NCI-H2196 (cell line): Measurements from ENCODE around the gene TNFSF15.
"Not testable (repeated sequence)": the region's sequence is repeated elsewhere in the genome, so short reads cannot be mapped to it uniquely, and the experiment has no call there.

Experiments
- DNase-seq: peaks from one replicate; lab custom pipeline; 2025; ENCODE audit not compliant: unreplicated experiment; lab: John Stamatoyannopoulos, UW

TNFSF15 gene

DNA sequence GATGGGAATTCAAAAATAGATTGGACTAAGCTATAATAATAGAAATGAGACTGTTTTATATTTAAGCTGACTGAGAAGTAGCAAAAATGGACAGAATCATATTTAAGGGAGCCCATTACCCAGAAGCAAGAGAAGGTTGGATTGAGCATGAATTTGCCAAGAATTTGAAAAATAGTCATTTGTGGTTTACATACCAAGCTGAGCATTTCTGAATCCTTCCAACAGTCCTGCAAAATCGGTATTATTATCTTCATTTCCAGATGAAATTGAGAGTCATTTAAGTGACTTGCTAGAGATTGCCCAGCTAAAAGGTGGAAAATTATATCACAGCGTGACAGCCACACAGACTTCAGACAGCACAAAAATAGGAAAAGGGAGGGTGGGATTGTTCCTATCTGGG, 48.4 kb downstream of the TNFSF15 start:
- no peak for DNase-seq

DNA sequence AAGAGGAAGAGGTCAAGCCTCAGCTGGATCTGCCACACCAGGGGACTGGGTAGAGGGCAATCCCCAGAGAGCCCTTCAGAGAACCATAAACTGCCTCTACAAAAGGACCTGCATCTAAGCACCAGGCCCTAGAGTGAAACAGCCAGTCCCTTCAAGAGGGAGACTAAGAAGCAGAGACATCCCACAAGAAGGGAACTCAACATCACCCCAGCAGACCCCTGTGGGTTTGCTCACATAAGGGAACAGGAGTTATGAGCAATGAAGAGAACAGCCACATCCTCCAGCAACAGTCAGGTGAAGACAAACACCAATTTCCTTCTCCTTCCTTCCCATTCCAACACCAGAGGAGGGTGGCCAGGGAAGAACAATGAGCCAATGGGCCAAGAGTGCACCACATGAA, 48.9 kb downstream of the TNFSF15 start:
- DNase-seq, result no peak

DNA sequence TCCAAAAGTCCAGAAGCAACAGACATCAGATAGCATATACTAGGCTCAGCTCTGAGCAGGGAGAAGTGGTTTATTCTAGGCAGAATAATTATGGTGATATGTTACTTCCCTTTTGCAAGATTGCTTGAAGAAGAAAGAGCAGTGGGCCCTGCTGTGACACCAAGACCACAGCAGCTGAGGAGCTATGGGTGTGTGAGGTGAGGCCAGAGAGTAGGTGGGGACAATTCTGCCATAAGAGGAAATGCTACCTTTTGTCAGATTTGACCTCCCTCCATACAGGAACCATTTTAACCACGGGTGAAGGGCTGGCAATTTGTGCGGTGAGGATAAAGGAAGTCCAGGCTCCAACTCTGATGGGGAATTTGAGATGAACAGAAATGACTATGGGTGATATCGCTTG, 51.3 kb downstream of the TNFSF15 start:
- no peak for DNase-seq

DNA sequence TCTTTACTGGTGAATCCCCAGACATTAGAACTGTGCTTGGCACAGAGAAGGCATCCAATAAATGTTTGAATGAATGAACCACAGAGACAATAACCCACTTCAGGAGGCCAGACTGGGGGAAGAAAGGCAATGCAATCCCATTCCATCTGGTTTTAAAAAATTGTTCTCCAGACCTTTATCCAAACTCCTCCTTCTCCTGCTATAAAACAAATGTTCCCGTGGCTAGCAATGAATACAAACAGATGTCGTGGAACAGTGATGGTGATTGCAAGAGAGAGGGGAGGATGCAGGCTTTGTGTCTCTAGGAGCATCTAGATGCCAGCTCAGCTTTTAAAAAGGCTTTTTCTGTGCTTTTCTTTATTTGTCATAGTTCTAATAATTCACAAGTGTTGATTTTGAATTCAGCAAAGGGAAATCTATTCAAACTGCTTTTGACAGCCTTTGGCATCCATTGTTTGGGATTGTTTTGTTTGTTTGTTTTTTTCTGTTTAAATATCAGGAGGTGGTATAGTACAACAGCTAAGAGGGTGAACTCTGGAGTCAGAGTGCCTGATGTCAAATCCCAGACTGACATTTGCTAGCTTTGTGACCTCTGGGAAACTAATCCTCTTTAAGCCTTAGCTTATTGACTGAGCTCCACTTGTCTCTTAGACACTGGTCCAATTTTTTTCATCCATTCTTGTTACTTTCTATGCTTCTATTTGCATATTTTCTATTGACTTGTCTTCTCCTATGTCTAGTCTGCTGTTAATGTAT, 59.1 kb downstream of the TNFSF15 start:
- no peak for DNase-seq

DNA sequence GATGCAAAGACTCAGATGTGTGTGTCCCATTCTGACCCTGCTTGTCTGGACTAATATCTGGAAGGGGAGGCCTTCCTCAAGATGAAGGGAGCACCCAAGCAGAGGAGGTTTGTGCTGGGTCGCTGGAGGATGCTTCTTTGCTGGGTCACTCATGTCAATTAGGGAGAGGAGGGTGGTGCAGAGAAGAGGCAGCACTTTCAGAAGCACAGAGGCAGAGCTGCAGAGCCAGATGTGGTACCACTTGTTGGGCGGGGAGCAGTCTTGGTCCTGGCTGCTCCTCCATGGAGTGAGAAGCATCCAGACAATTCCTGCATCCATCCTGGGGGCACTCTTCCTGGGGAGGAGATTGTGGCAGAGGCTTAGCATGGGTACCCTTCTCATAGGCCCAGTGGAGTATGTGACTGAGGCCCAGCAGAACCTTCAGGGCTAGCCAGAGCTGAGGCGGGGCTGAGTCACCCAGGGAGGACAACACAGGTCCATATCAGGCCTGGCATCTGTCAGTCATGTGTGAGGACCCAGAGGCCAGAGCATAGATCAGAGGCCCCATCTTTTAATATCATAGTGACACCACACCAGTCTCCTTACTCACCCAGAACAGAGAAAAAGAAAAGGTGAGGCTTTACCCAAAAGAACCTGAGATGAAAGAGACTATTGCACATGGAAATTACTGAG, 59.8 kb downstream of the TNFSF15 start:
- no peak for DNase-seq

DNA sequence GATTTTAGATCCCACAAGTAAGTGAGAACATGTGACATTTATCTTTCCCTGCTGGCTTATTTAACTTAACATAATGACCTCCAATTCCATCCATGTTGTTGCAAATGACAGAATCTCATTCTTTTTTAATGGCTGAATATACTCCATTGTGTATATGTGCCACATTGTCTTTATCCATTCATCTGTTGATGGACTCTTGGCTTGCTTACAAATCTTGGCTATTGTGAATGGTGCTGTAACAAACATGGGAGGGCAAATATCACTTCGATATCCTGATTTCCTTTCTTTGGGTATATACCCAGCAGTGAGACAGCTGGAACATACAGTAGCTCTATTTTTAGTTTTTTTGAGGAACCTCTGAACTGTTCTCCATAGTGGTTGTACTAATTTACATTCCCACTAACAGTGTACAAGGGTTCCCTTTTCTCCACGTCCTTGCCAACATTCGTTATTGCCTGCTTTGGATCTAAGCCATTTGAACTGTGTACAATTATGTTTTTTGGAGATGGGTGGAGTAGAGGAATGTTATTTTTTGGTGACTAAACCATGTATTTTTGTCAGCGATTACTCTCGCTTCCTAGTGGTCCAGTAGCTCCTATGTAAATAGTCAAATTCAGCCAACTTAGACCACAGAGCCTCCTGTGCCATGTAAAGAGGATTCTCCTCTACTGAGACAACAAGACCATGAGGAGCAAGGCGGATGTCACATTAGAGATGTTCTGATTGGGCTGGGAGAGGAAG, 60.6 kb downstream of the TNFSF15 start:
- no peak for DNase-seq

DNA sequence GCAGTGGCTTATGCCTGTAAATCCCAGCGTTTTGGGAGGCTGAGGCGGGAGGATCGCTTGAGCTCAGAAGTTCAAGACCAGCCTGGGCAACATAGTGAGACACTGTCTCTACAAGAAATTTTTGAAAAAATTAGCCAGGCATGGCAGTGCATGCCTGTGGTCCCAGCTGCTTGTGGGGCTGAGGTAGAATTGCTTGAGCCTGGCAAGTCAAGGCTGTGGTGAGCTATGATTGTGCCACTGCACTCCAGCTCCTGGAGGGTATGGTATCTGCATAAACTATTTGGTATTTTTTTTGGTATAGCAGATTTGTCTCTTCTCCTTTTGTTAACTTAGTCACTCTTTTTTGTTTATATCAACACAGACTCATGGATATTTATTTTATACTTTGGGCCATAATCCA, 62.4 kb downstream of the TNFSF15 start:
- no peak for DNase-seq

DNA sequence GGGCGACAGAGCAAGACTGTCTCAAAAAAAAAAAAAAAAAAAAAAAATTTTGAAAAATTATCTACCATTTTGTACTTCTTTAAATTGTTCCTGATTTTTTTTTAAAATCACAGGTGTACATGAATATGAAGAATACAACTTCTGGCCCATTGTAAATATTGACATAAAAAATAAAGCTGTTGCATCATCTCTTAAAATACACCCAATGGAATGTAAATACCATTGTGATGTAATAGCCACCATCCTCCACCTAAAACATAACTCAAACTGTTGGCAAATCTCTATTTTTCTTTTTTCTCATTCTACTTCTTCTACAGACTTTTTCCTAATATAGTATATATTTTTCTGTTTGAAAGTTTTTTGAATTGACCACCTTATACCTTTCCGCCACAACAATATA, 62.9 kb downstream of the TNFSF15 start:
- no peak for DNase-seq

DNA sequence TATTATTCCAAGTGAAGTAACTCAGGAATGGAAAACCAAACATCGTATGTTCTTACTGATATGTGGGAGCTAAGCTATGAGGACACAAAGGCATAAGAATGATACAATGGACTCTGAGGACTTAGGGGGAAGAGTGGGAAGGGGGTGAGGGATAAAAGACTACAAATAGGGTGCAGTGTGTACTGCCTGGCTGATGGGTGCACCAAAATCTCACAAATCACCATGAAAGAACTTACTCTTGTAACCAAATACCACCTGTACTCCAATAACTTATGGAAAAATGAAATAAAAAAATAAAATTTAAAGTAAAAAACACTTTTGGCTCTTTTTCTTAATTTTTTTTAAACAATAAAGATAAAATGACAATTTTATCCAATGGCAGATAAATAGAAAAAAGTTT, 64.3 kb downstream of the TNFSF15 start:
- not testable (repeated sequence) for DNase-seq

DNA sequence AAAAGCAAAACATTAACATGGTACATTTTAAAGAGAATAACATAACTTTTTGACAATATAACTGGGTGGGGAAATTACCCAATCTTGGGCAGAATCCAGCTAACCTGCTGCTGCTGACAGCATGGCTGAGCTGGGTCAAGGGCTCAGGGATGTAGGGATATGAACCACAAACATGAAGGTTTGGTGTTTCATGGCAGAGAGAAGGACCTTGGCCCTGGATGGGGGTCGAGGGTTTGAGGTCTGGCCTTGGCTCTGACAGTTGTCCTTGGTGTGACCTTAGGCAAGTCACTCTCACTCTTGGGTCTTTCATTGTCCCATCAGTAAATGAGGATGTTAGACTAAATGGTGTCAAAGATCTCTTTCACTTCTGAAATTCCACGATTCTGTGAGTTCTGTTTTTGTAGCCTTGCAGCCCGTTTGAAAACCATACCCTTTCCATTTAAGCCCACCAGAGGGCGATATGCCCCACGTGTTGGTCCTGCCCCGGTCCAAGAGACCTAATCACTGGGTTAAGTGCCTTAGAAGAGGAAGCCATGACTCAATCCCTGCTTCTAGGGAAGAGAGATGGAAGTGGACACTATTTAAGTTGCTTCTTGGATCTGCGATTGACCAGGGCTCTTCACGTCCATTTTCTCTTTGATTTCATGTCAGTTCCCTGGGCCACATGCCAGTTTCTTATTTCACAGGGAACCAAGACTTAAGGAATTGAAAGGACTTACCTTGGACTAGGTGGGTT, 67.1 kb downstream of the TNFSF15 start:
- DNase-seq, result peak; percentile 69

DNA sequence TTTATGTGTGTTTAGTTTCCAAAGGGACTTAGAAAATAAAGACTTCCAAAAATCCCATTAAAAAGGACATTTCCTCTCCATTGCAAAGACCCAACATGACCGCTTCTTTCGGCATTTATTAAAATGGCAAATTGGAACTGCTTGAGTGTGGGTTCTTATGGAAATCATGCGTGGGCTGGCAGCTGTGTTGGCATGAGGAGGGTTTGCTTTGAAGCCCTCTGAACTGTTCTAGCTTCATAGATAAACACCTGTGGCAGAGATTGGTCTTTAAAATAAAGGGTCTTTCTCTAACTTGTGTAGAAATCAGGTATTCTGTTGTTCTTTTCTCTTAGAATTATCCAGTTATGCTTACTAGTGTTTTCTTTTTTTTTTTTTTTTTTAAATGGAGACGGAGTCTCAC, 68.0 kb downstream of the TNFSF15 start:
- no peak for DNase-seq

DNA sequence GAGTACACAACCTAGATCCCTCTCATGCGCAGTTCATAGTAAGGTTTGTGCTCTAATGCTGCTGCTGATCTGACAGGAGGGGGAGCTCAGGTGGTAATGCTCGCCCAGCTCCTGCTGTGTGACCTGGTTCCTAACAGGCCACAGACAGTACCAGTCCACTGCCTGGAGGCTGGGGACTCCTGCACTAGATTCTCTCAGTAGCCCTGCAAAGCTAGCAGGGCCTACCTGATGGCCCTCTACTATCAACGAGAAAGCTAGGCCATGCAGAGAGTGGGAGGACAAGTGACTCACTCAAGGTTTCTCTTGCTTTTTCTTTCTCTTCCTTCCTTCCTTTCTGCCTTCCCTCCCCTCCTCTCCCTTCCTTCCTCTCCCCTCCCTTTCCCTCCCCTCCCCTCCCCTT, 68.7 kb downstream of the TNFSF15 start:
- DNase-seq, result no peak

DNA sequence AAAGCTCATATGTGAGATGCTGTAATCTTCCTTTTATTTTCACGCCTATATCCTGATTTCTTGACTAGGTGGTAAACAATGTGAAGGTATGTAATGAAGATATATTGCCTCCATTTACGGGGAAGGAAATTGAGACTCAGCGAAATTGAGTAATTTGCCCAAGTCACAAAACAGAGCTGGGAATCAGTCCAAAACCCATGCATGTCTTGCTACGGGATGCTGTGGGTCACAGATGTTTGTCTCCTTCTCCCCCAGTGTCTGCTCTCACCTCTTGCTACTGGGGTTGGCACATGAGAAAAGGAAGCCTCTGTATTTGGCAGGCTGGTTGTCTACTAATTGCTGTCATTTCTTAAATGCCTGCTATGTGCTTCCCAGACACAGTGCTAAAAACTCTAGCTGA, 70.1 kb downstream of the TNFSF15 start:
- no peak for DNase-seq

DNA sequence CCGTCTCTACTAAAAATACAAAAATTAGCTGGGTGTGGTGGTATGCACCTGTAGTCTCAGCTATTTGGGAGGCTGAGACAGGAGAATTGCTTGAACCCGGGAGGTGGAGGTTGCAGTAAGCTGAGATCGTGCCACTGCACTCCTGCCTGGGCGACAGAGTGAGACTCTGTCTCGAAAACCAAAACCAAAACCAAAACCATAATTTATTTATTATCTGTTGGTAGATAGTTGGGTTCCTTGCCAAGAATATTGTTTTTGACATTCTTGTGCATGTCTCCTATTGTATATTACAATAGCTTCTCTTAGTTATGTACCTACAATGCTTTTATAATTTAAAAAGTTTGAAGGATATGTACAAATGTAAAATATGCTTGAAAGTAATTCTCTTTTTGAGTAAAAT, 70.7 kb downstream of the TNFSF15 start:
- not testable (repeated sequence) for DNase-seq
